WTC11 (cell line): ENCODE results near the gene SLC25A30. TPM values are rescaled to one million over a fixed set of nuclear protein-coding genes. Genes with fewer than 3 reads are reported as not detected.

Experiments
- ATAC-seq: fragments of 200-7000 bp; cut with Tn5 transposase; 2 replicates; pipeline ENCODE4 v1.10.0; 2021; ENCODE audit warnings: mild to moderate bottlenecking, moderate library complexity
- CTCF ChIA-PET: fragments of 300-600 bp; sonication (Branson Sonifier 250); formaldehyde crosslinking; loops from one replicate; lab custom pipeline; 2021; ENCODE audit warnings: antibody characterized with exemption; lab: Charles Lee
- POLR2A ChIA-PET: fragments of 350-600 bp; sonication (Branson Sonifier 250); formaldehyde crosslinking; loops from one replicate; lab custom pipeline; 2021; ENCODE audit warnings: antibody characterized with exemption; lab: Charles Lee
- DNase-seq: peaks from one replicate; pipeline ENCODE4 v3.0.0; 2021; ENCODE audit warnings: low spot score
- H3K27ac Mint-ChIP-seq: 2 replicates; pipeline ENCODE4 v1.8.0; 2021; ENCODE audit warnings: mixed read lengths
- H3K27me3 Mint-ChIP-seq: 2 replicates; pipeline ENCODE4 v1.8.0; 2021; ENCODE audit warnings: low read depth, mild to moderate bottlenecking, moderate library complexity, mixed read lengths
- H3K36me3 Mint-ChIP-seq: 2 replicates; pipeline ENCODE4 v1.8.0; 2021; ENCODE audit warnings: mixed read lengths
- H3K4me1 Mint-ChIP-seq: 2 replicates; pipeline ENCODE4 v1.8.0; 2022; ENCODE audit warnings: mixed read lengths
- H3K4me3 Mint-ChIP-seq: 2 replicates; pipeline ENCODE4 v1.8.0; 2021; ENCODE audit warnings: mild to moderate bottlenecking, moderate library complexity, mixed read lengths
- H3K9me3 Mint-ChIP-seq: 2 replicates; pipeline ENCODE4 v1.8.0; 2021; ENCODE audit warnings: mixed read lengths
- ATF1 ChIP-seq: sonication (generic); formaldehyde crosslinking; IDR thresholded peaks from 2 replicates; pipeline ENCODE4 v1.8.1; 2023; ENCODE audit warnings: mild to moderate bottlenecking, moderate library complexity, missing genetic modification reagents
- CBFB ChIP-seq: sonication (generic); formaldehyde crosslinking; IDR thresholded peaks from 2 replicates; pipeline ENCODE4 v1.8.1; 2022; ENCODE audit warnings: mild to moderate bottlenecking, low read depth, missing genetic modification reagents
- CREB1 ChIP-seq: sonication (generic); formaldehyde crosslinking; IDR thresholded peaks from 2 replicates; pipeline ENCODE4 v1.8.0; 2023; ENCODE audit warnings: mild to moderate bottlenecking, missing genetic modification reagents
- FOXJ3 ChIP-seq: sonication (generic); formaldehyde crosslinking; IDR thresholded peaks from 2 replicates; pipeline ENCODE4 v1.9.0; 2021; ENCODE audit warnings: missing genetic modification reagents, mild to moderate bottlenecking, borderline replicate concordance
- FOXP1 ChIP-seq: sonication (generic); formaldehyde crosslinking; IDR thresholded peaks from 2 replicates; pipeline ENCODE4 v1.8.0; 2022; ENCODE audit warnings: missing genetic modification reagents, mild to moderate bottlenecking, moderate library complexity, borderline replicate concordance
- NFE2L1 ChIP-seq: sonication (generic); formaldehyde crosslinking; IDR thresholded peaks from 2 replicates; pipeline ENCODE4 v1.8.1; 2023; ENCODE audit warnings: missing genetic modification reagents
- OVOL2 ChIP-seq: fragments of 250-450 bp; sonication (Bioruptor Pico); IDR thresholded peaks from 2 replicates; pipeline ENCODE4 v1.9.0; 2021; ENCODE audit warnings: mild to moderate bottlenecking, borderline replicate concordance
- RORB ChIP-seq: fragments of 250-450 bp; sonication (Bioruptor Pico); IDR thresholded peaks from 2 replicates; pipeline ENCODE4 v1.9.0; 2021; ENCODE audit warnings: mild to moderate bottlenecking
- TEAD1 ChIP-seq: sonication (generic); formaldehyde crosslinking; IDR thresholded peaks from 2 replicates; pipeline ENCODE4 v1.8.0; 2022; ENCODE audit warnings: mild to moderate bottlenecking, missing genetic modification reagents
- ZBTB21 ChIP-seq: sonication (generic); formaldehyde crosslinking; IDR thresholded peaks from 2 replicates; pipeline ENCODE4 v1.8.1; 2023; ENCODE audit warnings: mild to moderate bottlenecking, missing genetic modification reagents, borderline replicate concordance
- ZNF121 ChIP-seq: sonication (generic); formaldehyde crosslinking; IDR thresholded peaks from 2 replicates; pipeline ENCODE4 v1.8.0; 2023; ENCODE audit warnings: missing genetic modification reagents
- total RNA-seq: library from RNA; stranded (reverse); gene quantifications from 3 replicates; pipeline ENCODE4 v1.2.3, GENCODE V29; 2021
- TF ChIP-seq, protein P1 (sequence below): fragments of 200-600 bp; IDR thresholded peaks from 2 replicates; pipeline ENCODE4 v1.8.0; 2022; ENCODE audit warnings: antibody characterized with exemption
- TF ChIP-seq, protein P2 (sequence below): sonication (generic); formaldehyde crosslinking; IDR thresholded peaks from 2 replicates; pipeline ENCODE4 v1.8.1; 2023; ENCODE audit warnings: mild to moderate bottlenecking, missing genetic modification reagents
- TF ChIP-seq, protein P3 (sequence below): sonication (generic); formaldehyde crosslinking; IDR thresholded peaks from 2 replicates; pipeline ENCODE4 v1.8.0; 2023; ENCODE audit warnings: mild to moderate bottlenecking, missing genetic modification reagents
- TF ChIP-seq, protein P4 (sequence below): sonication (generic); formaldehyde crosslinking; IDR thresholded peaks from 2 replicates; pipeline ENCODE4 v1.8.0; 2022; ENCODE audit warnings: mild to moderate bottlenecking, missing genetic modification reagents
- TF ChIP-seq, protein P5 (sequence below): sonication (generic); formaldehyde crosslinking; IDR thresholded peaks from 2 replicates; pipeline ENCODE4 v1.8.0; 2023; ENCODE audit warnings: missing genetic modification reagents
- TF ChIP-seq, protein P6 (sequence below): sonication (generic); formaldehyde crosslinking; IDR thresholded peaks from 2 replicates; pipeline ENCODE4 v1.8.1; 2022; ENCODE audit warnings: missing genetic modification reagents, borderline replicate concordance
- TF ChIP-seq, protein P7 (sequence below): fragments of 250-450 bp; sonication (Bioruptor Pico); IDR thresholded peaks from 2 replicates; pipeline ENCODE4 v1.9.0; 2021; ENCODE audit warnings: moderate library complexity, mild to moderate bottlenecking, inconsistent platforms, borderline replicate concordance

The SLC25A30 gene
- total RNA-seq, 1 experiment from 2014 or later, result 8.2 TPM

DNA sequence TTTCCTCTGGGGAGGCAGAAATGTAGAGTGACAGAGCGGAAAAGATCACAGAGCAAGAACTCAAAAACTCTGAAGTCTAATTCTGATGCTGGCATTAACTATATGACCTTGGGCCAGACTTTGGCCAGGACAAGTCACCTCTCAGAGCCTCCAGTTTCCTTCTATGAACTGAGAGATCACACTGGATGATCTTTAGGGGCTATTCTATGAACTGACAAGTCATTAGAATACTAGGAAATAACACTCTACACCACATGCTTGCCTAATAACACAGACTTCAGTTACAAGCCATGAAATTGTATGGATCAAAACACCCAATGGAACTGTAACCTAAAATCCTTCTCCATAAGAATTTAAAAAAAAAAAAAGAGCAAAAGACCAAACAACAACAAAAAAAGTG, 16.9 kb downstream of the SLC25A30 start:
- Mint-ChIP-seq H3K27me3 (no peaks in the 10 kb centered on the region), H3K4me3 (no peak overlapping the region), H3K27ac (no peak overlapping the region), H3K36me3 (peaks cover 35% of the 10 kb centered on the region), H3K9me3 (no peaks in the 10 kb centered on the region), H3K4me1 (no peaks in the 10 kb centered on the region)
- ATAC-seq, result no peak
- no peak for DNase-seq
- TF ChIP-seq RORB (CRISPR knock-in tag), result no peak
- TF ChIP-seq, protein P1, sequence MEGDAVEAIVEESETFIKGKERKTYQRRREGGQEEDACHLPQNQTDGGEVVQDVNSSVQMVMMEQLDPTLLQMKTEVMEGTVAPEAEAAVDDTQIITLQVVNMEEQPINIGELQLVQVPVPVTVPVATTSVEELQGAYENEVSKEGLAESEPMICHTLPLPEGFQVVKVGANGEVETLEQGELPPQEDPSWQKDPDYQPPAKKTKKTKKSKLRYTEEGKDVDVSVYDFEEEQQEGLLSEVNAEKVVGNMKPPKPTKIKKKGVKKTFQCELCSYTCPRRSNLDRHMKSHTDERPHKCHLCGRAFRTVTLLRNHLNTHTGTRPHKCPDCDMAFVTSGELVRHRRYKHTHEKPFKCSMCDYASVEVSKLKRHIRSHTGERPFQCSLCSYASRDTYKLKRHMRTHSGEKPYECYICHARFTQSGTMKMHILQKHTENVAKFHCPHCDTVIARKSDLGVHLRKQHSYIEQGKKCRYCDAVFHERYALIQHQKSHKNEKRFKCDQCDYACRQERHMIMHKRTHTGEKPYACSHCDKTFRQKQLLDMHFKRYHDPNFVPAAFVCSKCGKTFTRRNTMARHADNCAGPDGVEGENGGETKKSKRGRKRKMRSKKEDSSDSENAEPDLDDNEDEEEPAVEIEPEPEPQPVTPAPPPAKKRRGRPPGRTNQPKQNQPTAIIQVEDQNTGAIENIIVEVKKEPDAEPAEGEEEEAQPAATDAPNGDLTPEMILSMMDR, result no peak
- TF ChIP-seq, protein P2, sequence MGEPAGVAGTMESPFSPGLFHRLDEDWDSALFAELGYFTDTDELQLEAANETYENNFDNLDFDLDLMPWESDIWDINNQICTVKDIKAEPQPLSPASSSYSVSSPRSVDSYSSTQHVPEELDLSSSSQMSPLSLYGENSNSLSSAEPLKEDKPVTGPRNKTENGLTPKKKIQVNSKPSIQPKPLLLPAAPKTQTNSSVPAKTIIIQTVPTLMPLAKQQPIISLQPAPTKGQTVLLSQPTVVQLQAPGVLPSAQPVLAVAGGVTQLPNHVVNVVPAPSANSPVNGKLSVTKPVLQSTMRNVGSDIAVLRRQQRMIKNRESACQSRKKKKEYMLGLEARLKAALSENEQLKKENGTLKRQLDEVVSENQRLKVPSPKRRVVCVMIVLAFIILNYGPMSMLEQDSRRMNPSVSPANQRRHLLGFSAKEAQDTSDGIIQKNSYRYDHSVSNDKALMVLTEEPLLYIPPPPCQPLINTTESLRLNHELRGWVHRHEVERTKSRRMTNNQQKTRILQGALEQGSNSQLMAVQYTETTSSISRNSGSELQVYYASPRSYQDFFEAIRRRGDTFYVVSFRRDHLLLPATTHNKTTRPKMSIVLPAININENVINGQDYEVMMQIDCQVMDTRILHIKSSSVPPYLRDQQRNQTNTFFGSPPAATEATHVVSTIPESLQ (CRISPR knock-in tag), result no peak
- TF ChIP-seq ATF1 (CRISPR knock-in tag), result no peak
- TF ChIP-seq CREB1 (CRISPR knock-in tag), result no peak
- no peak for TF ChIP-seq ZNF121 (CRISPR knock-in tag)
- TF ChIP-seq, protein P3, sequence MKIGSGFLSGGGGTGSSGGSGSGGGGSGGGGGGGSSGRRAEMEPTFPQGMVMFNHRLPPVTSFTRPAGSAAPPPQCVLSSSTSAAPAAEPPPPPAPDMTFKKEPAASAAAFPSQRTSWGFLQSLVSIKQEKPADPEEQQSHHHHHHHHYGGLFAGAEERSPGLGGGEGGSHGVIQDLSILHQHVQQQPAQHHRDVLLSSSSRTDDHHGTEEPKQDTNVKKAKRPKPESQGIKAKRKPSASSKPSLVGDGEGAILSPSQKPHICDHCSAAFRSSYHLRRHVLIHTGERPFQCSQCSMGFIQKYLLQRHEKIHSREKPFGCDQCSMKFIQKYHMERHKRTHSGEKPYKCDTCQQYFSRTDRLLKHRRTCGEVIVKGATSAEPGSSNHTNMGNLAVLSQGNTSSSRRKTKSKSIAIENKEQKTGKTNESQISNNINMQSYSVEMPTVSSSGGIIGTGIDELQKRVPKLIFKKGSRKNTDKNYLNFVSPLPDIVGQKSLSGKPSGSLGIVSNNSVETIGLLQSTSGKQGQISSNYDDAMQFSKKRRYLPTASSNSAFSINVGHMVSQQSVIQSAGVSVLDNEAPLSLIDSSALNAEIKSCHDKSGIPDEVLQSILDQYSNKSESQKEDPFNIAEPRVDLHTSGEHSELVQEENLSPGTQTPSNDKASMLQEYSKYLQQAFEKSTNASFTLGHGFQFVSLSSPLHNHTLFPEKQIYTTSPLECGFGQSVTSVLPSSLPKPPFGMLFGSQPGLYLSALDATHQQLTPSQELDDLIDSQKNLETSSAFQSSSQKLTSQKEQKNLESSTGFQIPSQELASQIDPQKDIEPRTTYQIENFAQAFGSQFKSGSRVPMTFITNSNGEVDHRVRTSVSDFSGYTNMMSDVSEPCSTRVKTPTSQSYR (CRISPR knock-in tag), result no peak
- no peak for TF ChIP-seq ZBTB21 (CRISPR knock-in tag)
- no peak for TF ChIP-seq FOXJ3 (CRISPR knock-in tag)
- TF ChIP-seq, protein P4, sequence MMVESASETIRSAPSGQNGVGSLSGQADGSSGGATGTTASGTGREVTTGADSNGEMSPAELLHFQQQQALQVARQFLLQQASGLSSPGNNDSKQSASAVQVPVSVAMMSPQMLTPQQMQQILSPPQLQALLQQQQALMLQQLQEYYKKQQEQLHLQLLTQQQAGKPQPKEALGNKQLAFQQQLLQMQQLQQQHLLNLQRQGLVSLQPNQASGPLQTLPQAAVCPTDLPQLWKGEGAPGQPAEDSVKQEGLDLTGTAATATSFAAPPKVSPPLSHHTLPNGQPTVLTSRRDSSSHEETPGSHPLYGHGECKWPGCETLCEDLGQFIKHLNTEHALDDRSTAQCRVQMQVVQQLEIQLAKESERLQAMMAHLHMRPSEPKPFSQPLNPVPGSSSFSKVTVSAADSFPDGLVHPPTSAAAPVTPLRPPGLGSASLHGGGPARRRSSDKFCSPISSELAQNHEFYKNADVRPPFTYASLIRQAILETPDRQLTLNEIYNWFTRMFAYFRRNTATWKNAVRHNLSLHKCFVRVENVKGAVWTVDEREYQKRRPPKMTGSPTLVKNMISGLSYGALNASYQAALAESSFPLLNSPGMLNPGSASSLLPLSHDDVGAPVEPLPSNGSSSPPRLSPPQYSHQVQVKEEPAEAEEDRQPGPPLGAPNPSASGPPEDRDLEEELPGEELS (CRISPR knock-in tag), result no peak
- TF ChIP-seq, protein P5, sequence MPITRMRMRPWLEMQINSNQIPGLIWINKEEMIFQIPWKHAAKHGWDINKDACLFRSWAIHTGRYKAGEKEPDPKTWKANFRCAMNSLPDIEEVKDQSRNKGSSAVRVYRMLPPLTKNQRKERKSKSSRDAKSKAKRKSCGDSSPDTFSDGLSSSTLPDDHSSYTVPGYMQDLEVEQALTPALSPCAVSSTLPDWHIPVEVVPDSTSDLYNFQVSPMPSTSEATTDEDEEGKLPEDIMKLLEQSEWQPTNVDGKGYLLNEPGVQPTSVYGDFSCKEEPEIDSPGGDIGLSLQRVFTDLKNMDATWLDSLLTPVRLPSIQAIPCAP (CRISPR knock-in tag), result no peak
- TF ChIP-seq TEAD1 (CRISPR knock-in tag), result no peak
- TF ChIP-seq, protein P6, sequence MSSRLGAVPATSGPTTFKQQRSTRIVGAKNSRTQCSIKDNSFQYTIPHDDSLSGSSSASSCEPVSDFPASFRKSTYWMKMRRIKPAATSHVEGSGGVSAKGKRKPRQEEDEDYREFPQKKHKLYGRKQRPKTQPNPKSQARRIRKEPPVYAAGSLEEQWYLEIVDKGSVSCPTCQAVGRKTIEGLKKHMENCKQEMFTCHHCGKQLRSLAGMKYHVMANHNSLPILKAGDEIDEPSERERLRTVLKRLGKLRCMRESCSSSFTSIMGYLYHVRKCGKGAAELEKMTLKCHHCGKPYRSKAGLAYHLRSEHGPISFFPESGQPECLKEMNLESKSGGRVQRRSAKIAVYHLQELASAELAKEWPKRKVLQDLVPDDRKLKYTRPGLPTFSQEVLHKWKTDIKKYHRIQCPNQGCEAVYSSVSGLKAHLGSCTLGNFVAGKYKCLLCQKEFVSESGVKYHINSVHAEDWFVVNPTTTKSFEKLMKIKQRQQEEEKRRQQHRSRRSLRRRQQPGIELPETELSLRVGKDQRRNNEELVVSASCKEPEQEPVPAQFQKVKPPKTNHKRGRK (CRISPR knock-in tag), result no peak
- no peak for TF ChIP-seq NFE2L1
- CTCF ChIA-PET, result interaction anchor here (0.7 kb wide), 1 partner anchor 17 kb away, joined by 4 read pairs; the partner anchor contains the start of gene SLC25A30
- POLR2A ChIA-PET, result no interaction called here

DNA sequence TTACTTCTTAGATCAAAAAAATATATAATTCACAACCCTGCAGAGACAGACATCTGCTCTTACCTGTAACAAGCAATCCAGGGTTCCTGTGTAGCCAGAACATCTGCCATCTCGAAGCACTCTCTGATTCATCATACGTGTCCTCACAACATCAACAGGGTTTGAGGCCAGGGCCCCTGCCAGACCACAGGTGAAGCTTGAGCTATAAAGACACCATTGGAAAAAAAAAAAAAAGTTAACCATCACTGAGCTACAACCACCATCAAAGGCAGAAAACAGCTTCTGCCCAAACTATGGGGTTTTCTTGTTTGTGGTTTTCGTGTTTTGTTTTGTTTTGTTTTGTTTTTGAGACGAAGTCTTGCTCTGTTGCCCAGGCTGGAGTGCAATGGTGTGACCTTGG, 19.3 kb downstream of the SLC25A30 start:
- TF ChIP-seq OVOL2 (CRISPR knock-in tag) (no peak), FOXP1 (CRISPR knock-in tag) (no peak), CBFB (CRISPR knock-in tag) (no peak)
- TF ChIP-seq, protein P7, sequence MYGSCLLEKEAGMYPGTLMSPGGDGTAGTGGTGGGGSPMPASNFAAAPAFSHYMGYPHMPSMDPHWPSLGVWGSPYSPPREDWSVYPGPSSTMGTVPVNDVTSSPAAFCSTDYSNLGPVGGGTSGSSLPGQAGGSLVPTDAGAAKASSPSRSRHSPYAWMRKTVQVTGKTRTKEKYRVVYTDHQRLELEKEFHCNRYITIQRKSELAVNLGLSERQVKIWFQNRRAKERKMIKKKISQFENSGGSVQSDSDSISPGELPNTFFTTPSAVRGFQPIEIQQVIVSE (CRISPR knock-in tag), result no peak
- H3K4me1 Mint-ChIP-seq, result peaks cover 5% of the 10 kb centered on the region
- DNase-seq (no peak), ATAC-seq (no peak)
- H3K4me3 Mint-ChIP-seq, result no peak overlapping the region
- no peaks in the 10 kb centered on the region for H3K9me3 Mint-ChIP-seq
- no peak overlapping the region for H3K27ac Mint-ChIP-seq
- CTCF ChIA-PET, result interaction anchor here (1.1 to 2.2 kb wide), 2 partner anchors 19 to 27 kb away, joined by 4 to 8 read pairs; partner anchors contain the start of gene SLC25A30
- no peaks in the 10 kb centered on the region for H3K27me3 Mint-ChIP-seq
- POLR2A ChIA-PET, result no interaction called here
- peaks cover 31% of the 10 kb centered on the region for H3K36me3 Mint-ChIP-seq
